AG08396 (cell line): ENCODE data around the gene RBM46.

Experiments used
- DNase-seq: peaks from one replicate; pipeline ENCODE4 v3.0.0; 2012; ENCODE audit warnings: low spot score, mixed read lengths

RBM46 gene

DNA sequence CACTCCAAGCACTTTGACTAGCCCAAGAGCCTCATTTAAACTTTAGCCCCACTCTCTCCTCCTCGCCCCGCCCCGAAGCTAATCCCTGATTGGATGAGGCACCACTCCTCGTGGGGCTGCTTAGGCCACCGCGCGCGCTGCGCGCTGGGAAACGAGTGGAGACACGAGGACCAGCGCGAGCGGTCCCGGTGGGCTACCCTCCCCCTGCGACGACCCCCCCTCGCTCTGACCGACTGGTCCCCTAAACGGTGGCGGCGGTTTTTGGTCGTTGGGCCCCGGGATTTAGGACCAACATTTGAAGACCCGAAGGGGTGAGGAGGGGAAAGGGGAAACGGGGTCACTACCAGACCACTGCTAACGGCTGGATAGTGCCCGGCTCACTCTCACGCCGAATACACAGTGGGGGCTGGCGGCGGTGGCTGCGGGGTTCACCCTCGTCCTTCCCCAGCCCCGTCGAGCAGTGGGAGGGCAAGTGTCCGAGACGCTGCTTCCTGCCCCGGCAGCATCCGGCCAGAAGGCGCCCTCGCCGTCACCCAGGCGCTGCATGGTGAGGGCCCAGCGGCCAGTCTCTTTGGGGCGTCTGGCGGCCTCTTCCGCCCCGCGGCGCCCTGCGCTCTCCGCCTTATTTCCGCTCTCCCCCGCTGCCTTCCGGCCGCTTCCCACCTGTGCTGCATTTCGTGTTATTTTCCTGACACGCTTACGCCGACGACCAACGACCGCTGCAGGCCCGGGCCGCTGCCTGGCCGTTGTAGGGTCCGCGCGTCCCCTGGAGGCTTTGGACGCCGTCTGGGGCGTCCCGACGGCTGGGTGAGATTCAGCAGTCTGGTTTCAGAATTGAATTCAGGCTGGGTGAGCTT, at the start of gene RBM46:
RBM46 (plus strand) TSS at position 147 of the 857 bp plus-strand sequence. CDS start 15,481 bp downstream, outside the sequence.
- DNase-seq = no peak

DNA sequence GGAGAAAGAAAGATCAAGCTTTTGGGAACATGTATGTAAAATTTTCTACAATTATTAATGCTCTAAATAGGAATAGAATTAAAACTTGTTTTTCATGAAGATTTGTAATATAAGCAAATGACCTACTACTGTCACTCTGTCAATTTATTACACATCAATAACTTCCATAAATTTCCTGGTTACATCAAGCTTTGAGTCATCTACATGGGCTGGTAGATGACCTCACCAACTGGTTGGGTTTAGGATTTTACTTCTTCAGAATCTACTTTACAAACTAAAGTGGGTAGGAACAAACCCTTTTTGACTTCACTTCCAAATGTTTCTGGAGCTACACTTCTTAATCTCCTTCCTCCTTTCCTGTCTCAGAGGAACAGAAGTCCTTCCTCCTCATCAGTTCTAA, 49.3 kb upstream of the RBM46 start:
- DNase-seq = no peak

DNA sequence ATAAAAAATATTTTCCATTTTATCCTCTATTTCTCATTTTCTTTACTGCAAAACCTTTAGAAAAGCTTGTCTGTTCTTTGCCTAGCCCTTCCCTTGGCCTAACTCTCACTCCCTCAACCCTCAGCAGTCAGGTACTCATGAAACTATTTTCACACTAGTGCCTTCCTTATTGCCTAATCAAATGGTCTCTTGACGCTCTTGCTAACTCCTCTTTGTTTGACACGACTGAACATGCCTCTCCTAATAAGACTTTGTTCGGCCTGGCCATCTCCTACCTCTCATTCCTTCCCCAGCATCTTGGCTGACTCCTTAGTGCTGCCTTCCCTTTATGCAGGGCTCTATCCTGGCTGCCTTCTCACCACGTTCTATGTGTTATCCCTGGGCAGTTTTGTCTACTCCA, 48.4 kb upstream of the RBM46 start:
- DNase-seq = no peak

DNA sequence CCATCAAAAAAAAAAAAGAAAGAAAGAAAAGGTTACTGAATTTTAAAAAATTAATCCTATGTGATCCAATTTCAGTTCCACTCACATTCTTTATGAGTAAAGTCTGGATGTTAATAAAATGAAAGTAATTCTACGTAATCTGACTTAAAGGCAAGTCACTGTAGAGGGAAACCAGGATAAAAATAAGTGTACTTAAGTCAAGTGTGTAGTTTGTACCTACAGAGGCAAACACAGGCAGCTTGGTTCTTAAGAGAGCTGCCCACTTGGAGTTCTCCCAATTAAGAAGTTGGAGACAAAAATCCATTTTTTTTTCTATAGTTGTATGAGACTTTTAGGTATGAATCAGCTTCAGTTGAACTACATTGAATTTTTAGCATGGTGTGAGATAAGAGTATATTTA, 44.3 kb upstream of the RBM46 start:
- no peak for DNase-seq

DNA sequence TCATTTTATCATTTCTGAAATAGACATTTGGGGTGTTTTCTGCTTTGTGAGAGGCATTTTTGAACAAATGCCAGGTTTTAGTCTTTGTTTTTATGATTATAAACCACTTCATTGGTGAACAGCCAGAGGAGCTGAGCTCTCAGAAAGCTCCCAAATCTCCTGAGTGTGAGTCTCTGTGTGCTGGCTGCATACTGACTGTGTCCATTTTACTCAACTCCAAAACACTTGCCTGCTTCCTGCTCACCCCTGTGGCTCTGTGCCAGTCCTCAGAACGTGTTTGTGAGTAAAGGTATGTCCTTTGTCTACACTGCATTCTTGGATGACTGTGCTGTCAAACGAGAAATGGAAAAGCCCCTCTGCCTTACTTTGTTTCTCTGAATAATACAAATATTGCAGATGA, 42.6 kb upstream of the RBM46 start:
- DNase-seq = no peak

DNA sequence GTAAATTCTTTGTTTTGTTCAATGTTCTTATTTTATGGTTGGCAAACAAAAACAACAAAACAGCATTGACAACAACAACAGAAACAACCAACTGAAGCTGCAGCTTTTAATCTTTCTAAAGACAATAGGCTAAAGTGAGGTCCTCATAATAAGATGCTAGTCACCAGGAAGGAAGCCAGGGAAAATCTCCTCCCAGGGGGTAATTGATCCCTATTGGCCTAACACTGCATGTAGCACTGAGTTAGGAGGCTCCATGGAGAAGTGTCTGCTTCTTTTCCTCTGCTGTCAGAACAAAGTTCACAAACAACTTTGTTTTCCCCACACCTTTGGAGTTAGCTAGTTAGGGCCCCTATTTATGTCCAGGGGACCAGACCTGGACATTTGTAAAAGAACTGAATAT, 42.0 kb upstream of the RBM46 start:
- DNase-seq = no peak

- no peak for DNase-seq
Observed at GRCh38 chr4:154740462-154740861, 40.6 kb upstream of the RBM46 start.

DNA sequence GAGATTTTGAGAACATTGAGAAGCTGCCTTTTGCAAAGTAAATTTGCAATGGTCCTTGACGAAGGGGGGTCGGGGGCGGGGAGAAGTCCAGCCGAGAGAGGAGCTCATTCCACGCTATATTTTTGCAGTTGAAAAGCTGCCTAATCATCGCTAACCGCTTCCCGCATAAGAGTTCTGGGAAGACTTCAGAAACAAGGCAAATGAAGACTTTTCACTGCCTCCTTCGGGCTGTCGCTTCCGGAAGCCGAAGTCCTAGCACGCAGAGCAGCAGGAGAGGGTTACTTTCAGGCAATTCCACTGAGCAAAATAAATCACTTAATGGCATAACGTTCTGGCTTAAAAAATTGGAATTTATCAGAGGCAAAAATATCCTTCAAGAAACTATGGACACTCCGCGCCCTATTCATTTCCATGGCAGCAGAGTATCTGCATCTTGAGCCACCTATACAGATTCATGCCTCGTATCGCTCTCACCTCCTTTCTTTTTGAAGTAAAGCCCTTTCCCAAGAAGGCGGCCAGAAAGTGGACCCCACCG, 39.9 kb upstream of the RBM46 start:
- no peak for DNase-seq

DNA sequence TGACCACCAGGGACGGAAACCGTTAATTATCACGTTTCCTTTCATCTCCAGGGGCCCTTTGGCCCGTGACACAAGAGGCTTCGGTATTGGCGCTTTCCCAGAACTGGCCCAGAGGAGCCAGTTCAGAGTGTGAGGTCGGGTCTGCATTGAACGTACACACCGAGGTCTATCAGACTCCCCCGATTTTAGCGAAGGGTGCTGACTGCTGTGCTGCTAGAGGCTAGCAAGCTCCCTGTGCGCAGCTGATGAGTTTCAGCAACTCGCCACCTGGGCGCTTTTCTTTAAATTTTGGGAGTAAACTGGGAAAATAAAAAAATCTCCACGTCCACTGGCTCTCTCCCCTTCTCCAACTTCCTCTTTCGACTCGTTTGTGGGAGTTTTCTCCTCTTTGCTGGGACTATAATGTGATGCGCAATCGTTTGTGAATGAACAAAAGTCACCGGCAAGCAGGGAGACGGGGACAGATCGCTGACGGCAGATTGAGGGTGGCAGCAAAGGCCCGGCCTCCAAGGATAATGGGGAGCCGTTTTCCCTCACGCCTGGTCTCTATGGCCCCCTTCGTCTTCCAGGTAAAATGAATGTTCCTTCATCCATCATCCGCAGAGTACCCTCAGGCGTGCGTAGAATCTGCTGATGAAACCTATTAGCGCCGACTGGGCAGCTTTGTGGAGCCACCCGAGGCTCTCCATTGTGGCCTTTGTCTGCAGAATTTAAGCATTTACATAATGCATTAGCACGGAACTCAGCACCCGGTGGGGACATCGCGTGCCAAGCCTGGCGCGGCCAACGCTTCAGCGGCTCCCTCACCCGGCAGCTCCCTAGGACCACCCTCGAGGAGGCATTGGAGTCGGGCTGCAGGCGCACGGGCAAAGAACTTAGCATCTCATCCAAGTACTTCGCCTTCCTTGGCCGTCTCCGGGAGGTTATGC, 38.9 kb upstream of the RBM46 start:
- no peak for DNase-seq

- peak; percentile 50 for DNase-seq
Observed at GRCh38 chr4:154743683-154744340, 37.3 kb upstream of the RBM46 start, which contains the start of gene LRAT. TSS of gene LRAT (plus strand) at chr4:154744000. CDS start at chr4:154744327, 327 bp downstream.

GRCh38 chr4:154744341-154744926, 36.6 kb upstream of the RBM46 start:
- no peak for DNase-seq

DNA sequence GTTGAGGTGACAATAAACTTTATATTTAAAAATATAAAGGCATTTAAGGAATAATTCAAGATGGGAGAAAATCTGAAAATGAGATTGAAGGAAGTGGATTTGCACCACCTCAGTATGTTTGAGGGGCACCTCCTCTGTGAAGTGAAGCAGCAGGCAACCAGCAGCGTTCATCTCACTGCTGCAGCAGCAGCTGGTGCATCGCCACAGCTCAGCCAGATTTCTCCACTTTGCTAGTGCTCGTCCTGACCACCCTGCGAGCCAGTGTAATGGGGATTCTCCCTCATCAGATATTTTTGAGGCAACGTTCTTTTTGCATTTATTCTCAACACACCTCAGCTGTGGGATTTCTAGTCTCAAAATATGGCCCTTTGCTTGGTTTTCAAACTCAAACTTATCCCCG, 23.4 kb upstream of the RBM46 start:
- no peak for DNase-seq

GRCh38 chr4:154760895-154761294, 20.2 kb upstream of the RBM46 start:
- no peak for DNase-seq

- DNase-seq = no peak
Observed at GRCh38 chr4:154778264-154778663, 2.8 kb upstream of the RBM46 start.

DNA sequence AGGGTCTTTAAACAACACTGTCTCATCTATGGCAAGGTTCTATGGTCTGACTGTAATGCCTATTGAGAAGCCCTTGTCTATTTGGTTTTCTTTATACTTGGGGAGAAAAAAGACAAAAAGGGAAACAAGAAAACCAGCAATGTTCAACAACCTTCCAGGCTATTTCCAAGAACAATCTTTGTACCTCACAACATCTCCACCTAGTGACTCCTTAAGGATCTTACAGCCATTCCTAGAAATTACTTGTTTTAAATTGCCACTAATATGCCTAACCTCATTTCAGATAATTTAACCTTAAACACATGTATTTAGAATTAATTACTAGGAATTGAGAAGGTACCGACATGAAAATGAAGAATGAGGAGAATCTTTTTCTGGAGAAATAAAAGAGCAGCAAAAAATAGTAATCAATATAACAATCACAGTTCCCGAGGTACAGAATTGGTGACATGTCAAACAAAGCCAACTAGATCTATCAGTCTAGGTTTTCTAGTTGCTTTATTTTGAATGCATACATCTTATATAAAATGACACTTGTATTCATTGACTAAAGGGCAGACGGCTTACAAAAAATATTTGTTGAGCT, 1.6 kb upstream of the RBM46 start:
- peak; percentile 48 for DNase-seq

DNA sequence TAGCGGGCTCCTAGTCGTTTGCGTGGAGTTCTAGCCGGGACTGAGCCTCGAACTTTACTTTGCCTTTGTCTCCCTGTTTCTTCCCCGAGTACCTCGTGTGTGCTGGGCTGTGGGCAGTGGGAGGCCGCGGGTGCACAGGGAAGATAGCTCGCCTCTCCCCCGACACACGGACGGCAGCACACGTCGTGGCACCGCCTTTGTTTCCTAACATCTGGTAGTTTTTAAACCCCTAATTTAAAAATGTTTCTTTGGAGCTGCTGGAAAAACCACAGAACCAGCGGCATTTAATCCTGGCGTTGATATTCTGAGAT, 866 bp downstream of the RBM46 start:
- no peak for DNase-seq

DNA sequence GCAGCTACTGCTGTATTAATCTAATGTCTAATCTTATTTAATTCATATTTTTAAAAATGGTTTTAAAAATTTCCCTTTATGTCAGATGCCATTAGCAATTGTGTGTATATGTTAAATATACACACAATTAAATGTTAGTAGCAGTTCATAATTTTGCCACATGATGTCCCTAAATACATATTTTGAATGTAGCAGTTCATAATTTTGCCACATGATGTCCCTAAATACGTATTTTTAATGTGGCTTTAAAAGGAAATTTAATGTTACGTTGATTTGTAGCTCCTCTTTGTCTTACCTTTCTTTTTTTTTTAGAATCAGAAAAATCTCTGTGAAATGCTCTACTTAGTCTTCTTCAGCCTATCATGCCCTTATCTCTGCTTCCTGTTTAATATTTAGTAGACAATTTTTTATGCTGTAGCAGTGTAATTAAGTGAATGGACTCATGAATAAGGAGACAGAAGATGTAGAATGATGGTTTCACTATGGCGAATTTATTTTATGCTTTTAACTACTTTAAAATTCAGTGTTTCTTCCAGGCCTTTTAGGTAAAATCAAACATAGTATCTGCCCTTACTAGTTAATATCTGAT, 26.1 kb downstream of the RBM46 start:
- DNase-seq = no peak

DNA sequence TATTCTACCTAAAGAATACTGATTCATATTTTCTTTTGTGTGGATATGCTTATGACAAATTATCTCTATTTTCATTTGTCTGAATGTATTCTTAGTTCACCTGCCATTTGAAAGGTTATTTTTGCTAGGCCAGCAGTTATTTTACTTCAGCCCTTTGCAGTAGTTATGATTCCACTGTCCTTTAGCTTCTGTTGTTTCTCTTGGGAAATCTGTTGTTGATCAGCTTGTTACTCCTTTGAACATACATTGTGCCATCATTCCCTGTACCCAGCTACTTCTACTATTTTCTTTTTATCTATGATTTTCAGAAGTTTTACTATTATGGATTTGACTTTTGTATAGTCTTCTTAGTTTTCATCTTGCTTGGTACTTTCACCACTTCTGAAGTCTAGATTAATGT, 37.2 kb downstream of the RBM46 start:
- DNase-seq = no peak

DNA sequence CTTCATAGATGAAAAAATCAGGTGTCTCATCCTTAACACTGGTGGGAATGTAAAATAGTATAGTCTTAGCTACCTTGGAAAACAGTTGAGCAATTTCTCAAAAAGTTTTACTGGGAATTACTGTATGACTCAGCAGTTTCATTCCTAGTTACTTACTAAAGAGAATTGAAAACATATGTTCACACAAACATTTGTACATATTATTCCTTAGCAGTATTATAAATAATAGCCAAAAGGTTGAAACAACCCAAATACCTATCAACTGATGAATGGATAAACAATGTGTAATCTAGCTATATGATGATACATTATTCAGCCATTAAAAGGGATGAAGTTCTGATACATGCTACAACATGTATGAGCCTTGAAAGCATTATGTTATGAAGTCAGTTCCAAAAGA, 41.7 kb downstream of the RBM46 start:
- peak; percentile 7 for DNase-seq

- no peak for DNase-seq
Observed at GRCh38 chr4:154836030-154836429, 55.0 kb downstream of the RBM46 start.

DNA sequence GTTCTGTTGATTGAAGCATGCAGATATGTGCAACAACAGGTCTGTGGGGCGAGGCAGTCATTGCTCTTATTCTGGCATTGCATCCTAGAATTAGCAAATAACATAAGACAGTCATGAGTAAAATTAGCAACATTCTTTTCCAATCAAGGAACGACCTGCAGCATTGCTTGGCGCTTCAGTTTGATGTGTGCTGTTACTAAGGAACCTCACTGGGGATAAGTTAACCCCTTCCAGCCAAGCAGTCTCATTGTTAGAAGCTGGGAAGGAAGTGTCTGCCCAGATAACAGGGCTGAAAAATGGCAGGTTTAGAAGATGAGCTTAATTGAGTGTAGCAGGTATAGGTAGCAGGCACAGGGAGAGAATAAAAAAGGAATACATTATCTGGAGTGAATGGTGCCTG, 55.4 kb downstream of the RBM46 start:
- DNase-seq = no peak
